OCI-LY3 (cell line): ENCODE data around the gene DUS2.

Source experiments
- EZH2phosphoT487 ChIP-seq: fragments of 200-600 bp; shearing (Covaris generic); IDR thresholded peaks from 2 replicates; pipeline ENCODE4 v1.6.1; 2018; ENCODE audit warnings: antibody characterized with exemption, mixed run types, low read depth
- TF ChIP-seq, protein P1 (sequence below): fragments of 200-600, 300-600 bp; sonication (generic); IDR thresholded peaks from 2 replicates; pipeline ENCODE4 v1.5.1; 2014; ENCODE audit warnings: antibody characterized with exemption, low read length, low read depth

DNA sequence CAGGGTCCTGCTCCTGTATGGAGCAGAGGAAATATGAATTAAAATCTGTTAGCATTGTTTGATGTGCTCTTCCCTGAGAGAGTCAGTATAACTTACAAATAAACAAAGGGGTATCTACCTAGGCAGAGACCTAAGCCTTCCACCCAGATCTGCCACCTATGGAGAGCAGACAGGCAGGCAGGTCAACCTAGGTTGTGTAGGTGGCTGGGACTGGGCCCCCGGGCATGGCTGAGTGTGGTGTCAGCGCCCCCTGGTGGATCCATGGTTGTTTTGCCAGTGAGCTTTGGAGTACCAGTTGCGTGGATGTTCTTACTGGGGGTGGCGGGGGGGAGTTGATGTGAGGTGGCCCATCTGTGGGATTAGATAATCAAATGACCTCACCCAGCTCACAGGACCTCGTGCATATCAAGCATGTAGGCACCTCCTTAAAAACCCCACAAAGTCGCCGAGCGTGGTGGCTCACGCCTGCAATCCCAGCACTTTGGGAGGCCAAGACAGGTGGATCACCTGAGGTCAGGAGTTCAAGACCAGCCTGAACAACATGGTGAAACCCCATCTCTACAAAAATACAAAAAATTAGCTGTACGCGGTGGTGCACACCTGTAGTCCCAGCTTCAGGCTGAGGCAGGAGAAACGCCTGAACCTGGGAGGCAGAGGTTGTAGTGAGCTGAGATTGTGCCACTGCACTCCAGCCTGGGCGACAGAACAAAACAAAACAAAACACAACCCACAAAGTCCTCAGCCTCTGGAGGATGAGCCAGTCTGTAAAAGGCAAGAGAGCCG is 17.6 kb downstream of the DUS2 start:
- TF ChIP-seq, protein P1, sequence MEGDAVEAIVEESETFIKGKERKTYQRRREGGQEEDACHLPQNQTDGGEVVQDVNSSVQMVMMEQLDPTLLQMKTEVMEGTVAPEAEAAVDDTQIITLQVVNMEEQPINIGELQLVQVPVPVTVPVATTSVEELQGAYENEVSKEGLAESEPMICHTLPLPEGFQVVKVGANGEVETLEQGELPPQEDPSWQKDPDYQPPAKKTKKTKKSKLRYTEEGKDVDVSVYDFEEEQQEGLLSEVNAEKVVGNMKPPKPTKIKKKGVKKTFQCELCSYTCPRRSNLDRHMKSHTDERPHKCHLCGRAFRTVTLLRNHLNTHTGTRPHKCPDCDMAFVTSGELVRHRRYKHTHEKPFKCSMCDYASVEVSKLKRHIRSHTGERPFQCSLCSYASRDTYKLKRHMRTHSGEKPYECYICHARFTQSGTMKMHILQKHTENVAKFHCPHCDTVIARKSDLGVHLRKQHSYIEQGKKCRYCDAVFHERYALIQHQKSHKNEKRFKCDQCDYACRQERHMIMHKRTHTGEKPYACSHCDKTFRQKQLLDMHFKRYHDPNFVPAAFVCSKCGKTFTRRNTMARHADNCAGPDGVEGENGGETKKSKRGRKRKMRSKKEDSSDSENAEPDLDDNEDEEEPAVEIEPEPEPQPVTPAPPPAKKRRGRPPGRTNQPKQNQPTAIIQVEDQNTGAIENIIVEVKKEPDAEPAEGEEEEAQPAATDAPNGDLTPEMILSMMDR = peak; percentile 93
- no peak for TF ChIP-seq EZH2phosphoT487
